Large intestine (tissue), 3 donors: ENCODE data around the gene DCAF5. TPM values are rescaled to one million over a fixed set of nuclear protein-coding genes. Genes with fewer than 3 reads are reported as not detected.
A peak's percentile ranks its signal among the peaks of the same experiment; 100 is the strongest.
"Not testable (repeated sequence)": the region's sequence is repeated elsewhere in the genome, so short reads cannot be mapped to it uniquely, and the experiment has no call there.

Experiments used
- DNase-seq, 2 donors: peaks; one replicate each; pipeline versions ENCODE4 v3.0.0 to v3.0.0-alpha.2; 2013
- H3K27ac ChIP-seq: one replicate; pipeline ENCODE4 v1.5.1; 2013; ENCODE audit warnings: low read length
- H3K27me3 ChIP-seq: 2 replicates; pipeline ENCODE4 v1.6.1; 2013; ENCODE audit warnings: low read length; ENCODE audit not compliant: control insufficient read depth, insufficient read depth
- H3K36me3 ChIP-seq: 2 replicates; pipeline ENCODE4 v1.6.1; 2013; ENCODE audit warnings: low read length; ENCODE audit not compliant: control insufficient read depth, insufficient read depth
- H3K4me1 ChIP-seq: one replicate; pipeline ENCODE4 v1.6.1; 2013; ENCODE audit warnings: low read length; ENCODE audit not compliant: control insufficient read depth, insufficient read depth
- H3K4me3 ChIP-seq: one replicate; pipeline ENCODE4 v1.5.1; 2013; ENCODE audit warnings: low read length
- H3K9me3 ChIP-seq: one replicate; pipeline ENCODE4 v1.6.1; 2013; ENCODE audit warnings: mild to moderate bottlenecking, low read depth, low read length, moderate library complexity; ENCODE audit not compliant: control insufficient read depth
- WGBS: methylation state at CpG from one replicate; pipeline ENCODE4 v1.1.5; 2013; ENCODE audit warnings: low lambda C conversion rate; ENCODE audit not compliant: insufficient coverage; 5-methylcytosine and 5-hydroxymethylcytosine counted together
- polyA plus RNA-seq: library from polyadenylated mRNA; unstranded; fragments of 120-200 nt; gene quantifications from one replicate; pipeline ENCODE4 v1.2.1, GENCODE V29; 2013

DCAF5 gene
- polyA plus RNA-seq, 1 donor: 46.0 TPM

DNA sequence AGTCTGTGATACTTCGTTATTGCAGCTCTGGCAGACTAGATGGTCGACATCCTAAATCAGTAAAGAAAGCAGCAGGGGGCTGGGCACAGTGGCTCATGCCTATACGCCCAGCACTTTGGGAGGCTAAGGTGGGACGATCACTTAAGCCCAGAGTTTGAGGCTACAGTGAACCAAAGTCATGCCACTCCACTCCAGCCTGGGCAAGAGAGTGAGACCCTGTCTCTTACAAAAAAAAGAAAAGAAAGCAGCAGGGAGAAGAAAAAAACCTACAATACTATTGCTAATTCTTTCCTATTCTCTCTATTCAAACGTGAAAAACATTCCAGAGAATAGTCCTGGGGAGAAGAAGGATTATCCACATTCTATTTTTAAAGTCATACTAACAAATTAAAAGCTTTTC, 79.5 kb downstream of the DCAF5 start:
- H3K4me1 ChIP-seq: no peaks in the 10 kb centered on the region
- 50% methylated on average over 1 of the region's 5 CpGs for WGBS
- DNase-seq: no peak
- no peak overlapping the region for H3K27ac ChIP-seq
- H3K9me3 ChIP-seq: no peaks in the 10 kb centered on the region
- peaks cover 43% of the 10 kb centered on the region for H3K36me3 ChIP-seq
- H3K4me3 ChIP-seq: no peak overlapping the region
- no peaks in the 10 kb centered on the region for H3K27me3 ChIP-seq

DNA sequence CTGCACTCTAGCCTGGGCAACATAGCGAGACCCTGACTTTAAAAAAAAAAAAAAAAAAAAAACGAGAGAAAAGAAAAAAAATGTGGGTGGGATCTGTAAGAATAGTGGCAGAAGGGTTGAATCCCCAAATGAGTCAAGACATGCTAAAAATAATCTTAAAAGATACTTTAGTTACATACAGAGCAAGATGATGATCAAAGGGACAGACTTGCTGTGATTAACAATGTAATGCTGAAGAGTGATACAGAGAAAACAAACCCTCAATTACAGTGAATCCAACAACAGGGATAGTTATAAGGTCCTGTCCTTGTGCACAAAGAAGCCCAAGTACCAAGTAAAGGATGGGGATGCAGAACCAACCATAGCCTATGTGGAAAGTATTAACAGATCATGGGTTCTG, 80.3 kb downstream of the DCAF5 start:
- peaks cover 43% of the 10 kb centered on the region for H3K36me3 ChIP-seq
- no CpG with 5 or more reads among the region's 2 CpGs for WGBS
- H3K27ac ChIP-seq: no peak overlapping the region
- no peaks in the 10 kb centered on the region for H3K27me3 ChIP-seq
- no peak overlapping the region for H3K4me3 ChIP-seq
- DNase-seq: no peak
- H3K4me1 ChIP-seq: no peaks in the 10 kb centered on the region
- no peaks in the 10 kb centered on the region for H3K9me3 ChIP-seq

DNA sequence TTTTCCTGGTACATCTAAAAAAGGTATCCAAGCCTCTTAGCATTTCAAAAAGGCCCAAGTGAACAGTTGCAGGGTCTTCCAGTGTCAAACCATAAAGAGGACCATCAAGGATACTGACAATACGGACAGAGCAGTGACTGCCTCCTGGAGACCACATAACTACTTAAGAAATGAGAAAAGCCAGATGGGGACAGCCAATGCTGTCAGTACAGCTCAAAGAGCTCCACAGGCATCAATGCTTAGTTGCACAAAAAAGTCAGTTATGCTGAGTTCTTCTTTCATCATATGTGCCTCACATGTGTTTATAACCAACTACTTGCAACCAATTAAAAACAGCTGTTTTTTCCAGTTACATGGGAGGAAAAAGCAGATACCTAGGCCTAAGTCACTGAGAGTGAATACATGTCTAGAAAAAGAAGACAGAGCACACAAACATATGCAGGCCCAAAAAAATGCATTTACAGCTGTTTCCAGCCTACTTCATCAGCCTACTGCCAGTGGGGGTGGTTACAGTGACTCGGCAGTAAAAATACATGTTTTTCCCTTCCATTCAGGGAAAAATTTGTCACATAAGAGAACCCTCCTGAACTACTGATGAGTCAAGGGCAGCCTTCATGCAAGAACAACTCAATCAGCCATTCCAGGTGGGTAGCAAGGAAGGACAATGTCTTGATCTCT, 84.0 kb downstream of the DCAF5 start:
- no peak overlapping the region for H3K27ac ChIP-seq
- no peak overlapping the region for H3K4me3 ChIP-seq
- no peak for DNase-seq
- no peaks in the 10 kb centered on the region for H3K9me3 ChIP-seq
- H3K36me3 ChIP-seq: peaks cover 29% of the 10 kb centered on the region
- no peaks in the 10 kb centered on the region for H3K4me1 ChIP-seq
- H3K27me3 ChIP-seq: no peaks in the 10 kb centered on the region
- WGBS: no CpG with 5 or more reads among the region's 2 CpGs

DNA sequence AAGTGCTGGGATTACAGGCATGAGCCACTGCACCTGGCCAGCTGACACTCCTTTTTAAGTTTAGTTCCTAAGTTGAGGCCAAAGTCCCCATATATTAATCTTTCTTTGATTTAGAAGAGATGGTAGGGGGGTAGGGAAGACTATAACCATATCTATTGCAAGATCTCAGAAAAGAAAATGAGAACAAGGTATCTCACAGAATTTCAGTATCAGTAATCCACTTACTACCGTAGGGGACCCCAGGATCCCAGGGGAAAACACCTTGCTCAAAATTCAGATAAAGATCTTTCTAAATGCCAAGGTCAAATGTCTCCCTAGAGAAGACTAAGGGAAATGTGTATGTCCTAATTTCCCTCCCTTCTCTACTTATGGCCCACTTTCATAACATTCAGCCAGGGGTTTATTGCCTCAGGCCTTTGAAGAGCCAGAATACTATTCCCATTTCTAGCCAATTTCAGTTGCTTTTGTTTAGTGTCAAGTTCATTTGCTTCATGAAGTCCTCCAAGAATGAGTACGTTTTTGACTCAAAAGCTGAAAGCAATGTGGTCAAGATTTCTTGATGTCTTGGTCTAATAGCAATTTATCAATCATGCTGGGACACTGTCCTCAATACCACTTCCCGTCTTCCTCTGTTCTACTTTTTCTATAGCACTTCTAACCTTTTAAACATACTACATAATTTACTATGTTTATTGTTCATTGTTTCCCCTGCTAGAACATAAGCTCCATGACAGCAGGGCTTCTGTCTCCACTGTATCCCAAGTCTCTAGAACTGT, 86.3 kb downstream of the DCAF5 start:
- no peak for DNase-seq
- H3K9me3 ChIP-seq: no peaks in the 10 kb centered on the region
- no peaks in the 10 kb centered on the region for H3K27me3 ChIP-seq
- H3K27ac ChIP-seq: no peak overlapping the region
- WGBS: 100% methylated on average over 1 of the region's 3 CpGs
- no peak overlapping the region for H3K4me3 ChIP-seq
- peaks cover 21% of the 10 kb centered on the region for H3K36me3 ChIP-seq
- H3K4me1 ChIP-seq: no peaks in the 10 kb centered on the region

DNA sequence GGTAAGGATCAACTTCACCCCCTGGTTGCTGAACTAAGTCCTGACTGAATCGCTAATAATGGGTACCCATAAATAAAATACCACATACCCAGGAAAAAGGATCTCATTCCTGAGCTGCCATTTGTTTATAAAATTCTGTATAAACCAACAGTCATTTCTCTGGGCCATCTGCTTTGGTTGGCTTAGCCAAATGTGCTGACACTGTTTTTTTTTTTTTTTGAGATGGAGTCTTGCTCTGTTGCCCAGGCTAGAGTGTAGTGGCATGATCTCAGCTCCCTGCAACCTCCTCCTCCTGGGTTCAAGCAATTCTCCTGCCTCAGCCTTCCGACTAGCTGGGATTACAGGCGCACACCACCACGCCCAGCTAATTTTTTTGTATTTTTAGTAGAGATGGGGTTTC, 87.0 kb downstream of the DCAF5 start:
- not testable (repeated sequence) for H3K4me3 ChIP-seq, H3K9me3 ChIP-seq, H3K27me3 ChIP-seq, DNase-seq, H3K4me1 ChIP-seq, H3K27ac ChIP-seq
- peaks cover 24% of the 10 kb centered on the region for H3K36me3 ChIP-seq
- WGBS: no CpG with 5 or more reads among the region's 4 CpGs

DNA sequence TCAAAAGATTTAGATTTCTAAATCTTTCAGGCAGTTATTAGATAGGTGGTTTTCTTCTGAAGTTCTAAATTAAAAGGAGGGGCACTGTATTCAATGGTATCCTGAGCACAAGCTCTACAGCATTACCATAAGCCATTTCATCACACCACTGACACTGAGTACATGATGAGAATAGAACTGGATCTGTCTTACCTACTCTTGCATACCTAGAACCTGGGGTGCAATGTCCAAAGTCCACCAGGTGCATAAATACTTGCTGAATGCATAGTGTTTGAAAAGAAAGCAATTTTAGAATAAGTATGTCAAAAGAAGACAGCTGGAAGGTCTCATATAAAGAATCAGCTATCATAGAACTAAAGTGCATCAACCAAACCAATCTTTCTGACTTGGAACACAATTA, 88.3 kb downstream of the DCAF5 start:
- Histone ChIP-seq H3K27ac (peak overlapping the region; percentile 17), H3K27me3 (no peaks in the 10 kb centered on the region), H3K4me1 (no peaks in the 10 kb centered on the region), H3K4me3 (no peak overlapping the region), H3K36me3 (peaks cover 27% of the 10 kb centered on the region), H3K9me3 (no peaks in the 10 kb centered on the region)
- peak; percentile 72 to 84 for DNase-seq

DNA sequence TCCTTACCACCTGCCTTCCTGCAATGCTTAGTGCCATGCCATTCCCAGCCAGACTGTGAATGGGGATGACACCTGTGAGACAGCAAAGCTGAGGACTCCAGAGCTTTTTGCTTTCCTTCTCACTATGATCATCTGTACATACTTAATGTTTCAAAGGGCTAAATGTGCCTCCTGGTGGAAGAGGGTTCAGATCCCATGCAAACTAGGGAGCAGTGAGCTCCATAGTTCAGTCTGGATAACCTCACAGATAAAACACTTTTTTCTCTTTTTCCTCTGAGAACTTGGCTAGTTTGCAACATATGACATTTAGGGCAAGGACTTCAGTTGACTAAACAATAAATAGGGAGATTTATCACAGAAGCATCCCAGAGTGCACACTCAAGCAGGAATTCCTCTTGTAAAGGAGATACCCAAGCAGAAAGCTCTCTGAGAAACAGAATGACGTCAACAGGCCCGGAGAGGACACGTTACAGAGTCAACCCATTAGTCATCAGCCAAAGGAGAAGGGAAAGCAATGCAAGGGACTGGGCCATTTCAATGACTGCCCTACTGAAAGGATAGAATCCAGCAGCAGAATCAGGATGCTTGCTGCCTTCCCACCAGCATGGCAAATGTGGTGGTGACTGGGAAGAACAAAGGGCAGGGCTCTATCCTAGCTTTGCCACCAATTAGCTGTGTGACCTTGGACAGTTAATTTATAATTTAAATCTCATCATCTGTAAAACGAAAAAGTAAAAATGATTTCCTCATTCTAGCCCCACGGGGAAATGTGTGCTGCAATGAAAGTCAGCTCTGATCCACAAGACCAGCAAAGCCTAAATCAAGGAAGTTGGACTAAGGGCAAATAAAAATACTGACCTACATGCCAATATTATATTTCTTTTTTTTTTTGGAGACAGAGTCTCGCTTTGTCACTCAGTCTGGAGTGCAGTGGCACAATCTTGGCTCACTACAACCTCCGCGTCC, 93.0 kb downstream of the DCAF5 start:
- no peaks in the 10 kb centered on the region for H3K4me1 ChIP-seq
- H3K36me3 ChIP-seq: peaks cover 45% of the 10 kb centered on the region
- WGBS: 79% methylated on average over 2 of the region's 8 CpGs
- no peaks in the 10 kb centered on the region for H3K9me3 ChIP-seq
- H3K27me3 ChIP-seq: no peaks in the 10 kb centered on the region
- DNase-seq: no peak
- H3K4me3 ChIP-seq: no peak overlapping the region
- H3K27ac ChIP-seq: peak overlapping the region; percentile 35

DNA sequence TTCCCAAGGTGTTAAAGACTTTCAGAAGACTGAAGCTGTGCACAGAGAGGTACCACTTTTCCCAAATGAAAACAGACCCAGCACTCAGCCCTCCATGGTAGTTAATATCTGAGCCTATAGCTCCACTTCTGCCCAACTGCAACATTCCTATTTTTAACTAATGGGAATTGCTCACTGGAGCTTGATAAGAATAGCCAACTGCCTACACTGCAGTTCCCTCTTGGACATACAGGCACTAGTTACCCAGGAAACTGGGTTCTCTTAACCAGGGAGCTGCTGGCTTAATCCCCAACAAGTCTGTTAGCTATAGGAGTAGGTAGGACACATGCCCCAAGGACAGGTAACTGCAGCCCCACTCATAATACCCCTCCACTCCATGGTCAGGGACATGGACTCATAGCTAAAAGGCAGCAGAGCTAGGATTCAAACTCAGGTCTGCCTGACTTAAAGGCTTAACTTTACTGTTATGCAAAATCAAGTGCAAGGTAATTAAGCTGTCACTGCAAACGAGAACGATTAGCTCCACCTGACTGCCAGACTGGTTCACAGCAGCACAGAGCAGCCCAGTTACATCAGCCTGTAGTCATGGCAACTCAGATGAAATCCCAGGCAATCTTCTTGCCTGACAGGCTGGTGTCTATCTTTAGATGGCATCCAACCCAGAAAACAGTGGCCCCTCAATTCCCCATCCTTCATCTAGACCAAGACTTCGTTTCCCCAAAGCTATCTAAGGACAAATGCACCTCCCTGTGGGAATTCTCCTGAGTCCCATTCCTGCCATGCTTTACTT, 96.7 kb downstream of the DCAF5 start:
- Histone ChIP-seq H3K36me3 (peaks cover 51% of the 10 kb centered on the region), H3K27ac (no peak overlapping the region), H3K4me1 (peaks cover 9% of the 10 kb centered on the region), H3K9me3 (no peaks in the 10 kb centered on the region), H3K27me3 (no peaks in the 10 kb centered on the region), H3K4me3 (no peak overlapping the region)
- DNase-seq: no peak
- no CpG with 5 or more reads among the region's 3 CpGs for WGBS

DNA sequence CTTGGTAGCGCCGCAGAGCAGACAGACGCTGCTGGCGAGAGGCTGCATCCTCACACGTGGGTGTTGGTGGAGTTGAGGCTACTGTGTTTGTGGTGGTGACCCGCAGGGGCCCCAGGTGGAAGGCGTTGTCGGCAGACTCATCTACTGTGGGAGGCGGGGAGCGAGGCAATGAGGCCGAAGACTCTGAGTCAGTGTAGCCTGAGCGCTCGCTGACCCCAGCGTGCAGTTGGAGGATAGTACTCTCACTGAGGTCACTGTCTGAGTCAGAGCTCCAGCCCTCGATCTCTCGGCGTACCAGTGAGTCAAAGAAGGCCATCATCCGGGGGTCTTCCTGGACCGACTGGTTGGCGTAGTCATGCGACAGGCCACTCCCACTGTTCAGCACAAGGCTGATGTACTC, 97.8 kb downstream of the DCAF5 start:
- Histone ChIP-seq H3K36me3 (peaks cover 44% of the 10 kb centered on the region), H3K4me1 (peaks cover 18% of the 10 kb centered on the region), H3K27me3 (no peaks in the 10 kb centered on the region), H3K9me3 (no peaks in the 10 kb centered on the region), H3K4me3 (no peak overlapping the region), H3K27ac (no peak overlapping the region)
- DNase-seq: no peak
- no CpG with 5 or more reads among the region's 21 CpGs for WGBS

DNA sequence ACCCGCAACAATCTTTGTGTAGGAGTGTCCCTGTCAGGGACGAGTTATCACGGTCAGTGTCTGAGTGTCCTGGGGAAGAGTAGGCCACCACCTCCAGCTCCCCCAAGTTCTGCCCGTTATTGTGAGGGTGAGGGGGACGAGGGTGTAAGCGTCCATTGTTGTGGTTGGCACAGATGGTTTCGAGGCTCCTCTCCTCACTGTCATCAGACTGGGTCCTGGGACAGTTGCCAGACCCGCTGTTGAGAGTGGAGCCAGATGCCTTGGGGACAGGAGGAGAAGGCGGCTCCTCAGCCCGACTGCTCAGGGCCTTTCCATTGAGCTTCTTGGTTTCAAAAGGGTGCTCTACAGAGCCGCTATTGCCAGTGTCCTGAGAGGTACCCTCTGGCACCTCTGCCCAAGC, 98.9 kb downstream of the DCAF5 start:
- peaks cover 43% of the 10 kb centered on the region for H3K36me3 ChIP-seq
- peaks cover 24% of the 10 kb centered on the region for H3K4me1 ChIP-seq
- no peak overlapping the region for H3K4me3 ChIP-seq
- no peaks in the 10 kb centered on the region for H3K9me3 ChIP-seq
- WGBS: no CpG with 5 or more reads among the region's 11 CpGs
- DNase-seq: no peak
- no peak overlapping the region for H3K27ac ChIP-seq
- H3K27me3 ChIP-seq: no peaks in the 10 kb centered on the region
